Mucosa of gallbladder (tissue), 1 donor: Measurements from ENCODE around the gene DMAP1. TPM values are rescaled to one million over a fixed set of nuclear protein-coding genes. Genes with fewer than 3 reads are reported as not detected.

Source experiments
- DNase-seq: peaks from one replicate; pipeline ENCODE4 v3.0.0-alpha.2; 2020; ENCODE audit warnings: low spot score
- total RNA-seq: library from RNA; stranded (reverse); gene quantifications from one replicate; pipeline ENCODE4 v1.2.1, GENCODE V29; 2021
- donor health status: DM: no; HTN: no; CAD: no.

DMAP1 gene
- total RNA-seq, 1 donor from 2014 or later, result 45.8 TPM

GRCh38 chr1:44228218-44228617 lies 14.9 kb downstream of the DMAP1 start:
- DNase-seq, result no peak

- DNase-seq, result no peak
Observed at GRCh38 chr1:44229435-44230167, 16.3 kb downstream of the DMAP1 start.

- DNase-seq, result no peak
Observed at GRCh38 chr1:44230796-44231195, 17.5 kb downstream of the DMAP1 start.

GRCh38 chr1:44233593-44233992 lies 20.3 kb downstream of the DMAP1 start:
- no peak for DNase-seq

GRCh38 chr1:44235808-44236207 lies 22.5 kb downstream of the DMAP1 start:
- no peak for DNase-seq

- DNase-seq, result no peak
Observed at GRCh38 chr1:44236490-44237272, 23.4 kb downstream of the DMAP1 start.

GRCh38 chr1:44237721-44238457 lies 24.6 kb downstream of the DMAP1 start:
- no peak for DNase-seq

GRCh38 chr1:44238660-44239059 lies 25.4 kb downstream of the DMAP1 start:
- DNase-seq, result no peak

GRCh38 chr1:44239331-44239960 lies 26.2 kb downstream of the DMAP1 start:
- DNase-seq, result no peak

GRCh38 chr1:44239961-44240371 lies 26.7 kb downstream of the DMAP1 start:
- no peak for DNase-seq

- DNase-seq, result no peak
Observed at GRCh38 chr1:44240802-44241671, 27.8 kb downstream of the DMAP1 start.

GRCh38 chr1:44242746-44243145 lies 29.5 kb downstream of the DMAP1 start:
- no peak for DNase-seq

- DNase-seq, result no peak
Observed at GRCh38 chr1:44243782-44244495, 30.7 kb downstream of the DMAP1 start.

GRCh38 chr1:44244986-44245385 lies 31.7 kb downstream of the DMAP1 start:
- no peak for DNase-seq

- DNase-seq, result no peak
Observed at GRCh38 chr1:44246806-44247205, 33.5 kb downstream of the DMAP1 start.

GRCh38 chr1:44249543-44249942 lies 36.3 kb downstream of the DMAP1 start:
- no peak for DNase-seq

- DNase-seq, result no peak
Observed at GRCh38 chr1:44250068-44250781, 37.0 kb downstream of the DMAP1 start.

- no peak for DNase-seq
Observed at GRCh38 chr1:44251486-44251885, 38.2 kb downstream of the DMAP1 start.

GRCh38 chr1:44251989-44252671 lies 38.9 kb downstream of the DMAP1 start:
- DNase-seq, result no peak
